Progenitor cell of endocrine pancreas (in vitro differentiated cells): Measurements from ENCODE around the gene RPS15A. TPM values are rescaled to one million over a fixed set of nuclear protein-coding genes. Genes with fewer than 3 reads are reported as not detected.
A peak's percentile ranks its signal among the peaks of the same experiment; 100 is the strongest.

Source experiments
- DNase-seq: peaks from one replicate; pipeline ENCODE4 v3.0.0; 2021; ENCODE audit warnings: low spot score; ENCODE audit not compliant: unreplicated experiment
- H3K27ac Mint-ChIP-seq: 2 replicates; pipeline ENCODE4 v1.8.0; 2021; ENCODE audit warnings: mild to moderate bottlenecking, moderate library complexity, mixed read lengths
- H3K27me3 Mint-ChIP-seq: 2 replicates; pipeline ENCODE4 v1.8.0; 2021; ENCODE audit warnings: mixed read lengths
- H3K36me3 Mint-ChIP-seq: 2 replicates; pipeline ENCODE4 v1.8.0; 2022; ENCODE audit warnings: mixed read lengths; ENCODE audit not compliant: insufficient read depth
- H3K4me1 Mint-ChIP-seq: 2 replicates; pipeline ENCODE4 v1.8.0; 2021; ENCODE audit warnings: low read depth, mixed read lengths
- H3K4me3 Mint-ChIP-seq: 2 replicates; pipeline ENCODE4 v1.8.0; 2021; ENCODE audit warnings: low read depth, mild to moderate bottlenecking, moderate library complexity, mixed read lengths
- H3K9me3 Mint-ChIP-seq: 2 replicates; pipeline ENCODE4 v1.8.0; 2021; ENCODE audit warnings: low read depth, mixed read lengths
- long read RNA-seq: library from polyadenylated mRNA; unstranded; transcript quantifications from one replicate; pipeline ENCODE4 v2.0.0, GENCODE V29; 2020
- total RNA-seq: library from RNA; stranded (reverse); gene quantifications from 2 replicates; pipeline ENCODE4 v1.2.1, GENCODE V29; 2021
- TF ChIP-seq, protein P1 (sequence below): fragments of 200-600 bp; sonication (generic); IDR thresholded peaks from one replicate; pipeline ENCODE4 v1.5.0; 2021; ENCODE audit warnings: antibody characterized with exemption, mild to moderate bottlenecking; ENCODE audit not compliant: unreplicated experiment

Gene RPS15A
- 1,546 and 1,550 TPM in 2 replicates for total RNA-seq
- long read RNA-seq, transcript RPS15A-201 (5 exons, 2,203 nt) = minor isoform, 23 of 806 reads
- long read RNA-seq, transcript RPS15A-203 (5 exons, 525 nt) = major isoform, 691 of 806 reads
- long read RNA-seq, partial matches to known transcripts = 62 of 806 reads
- long read RNA-seq, other reads (novel, unspliced or antisense) = 28 of 806 reads

DNA sequence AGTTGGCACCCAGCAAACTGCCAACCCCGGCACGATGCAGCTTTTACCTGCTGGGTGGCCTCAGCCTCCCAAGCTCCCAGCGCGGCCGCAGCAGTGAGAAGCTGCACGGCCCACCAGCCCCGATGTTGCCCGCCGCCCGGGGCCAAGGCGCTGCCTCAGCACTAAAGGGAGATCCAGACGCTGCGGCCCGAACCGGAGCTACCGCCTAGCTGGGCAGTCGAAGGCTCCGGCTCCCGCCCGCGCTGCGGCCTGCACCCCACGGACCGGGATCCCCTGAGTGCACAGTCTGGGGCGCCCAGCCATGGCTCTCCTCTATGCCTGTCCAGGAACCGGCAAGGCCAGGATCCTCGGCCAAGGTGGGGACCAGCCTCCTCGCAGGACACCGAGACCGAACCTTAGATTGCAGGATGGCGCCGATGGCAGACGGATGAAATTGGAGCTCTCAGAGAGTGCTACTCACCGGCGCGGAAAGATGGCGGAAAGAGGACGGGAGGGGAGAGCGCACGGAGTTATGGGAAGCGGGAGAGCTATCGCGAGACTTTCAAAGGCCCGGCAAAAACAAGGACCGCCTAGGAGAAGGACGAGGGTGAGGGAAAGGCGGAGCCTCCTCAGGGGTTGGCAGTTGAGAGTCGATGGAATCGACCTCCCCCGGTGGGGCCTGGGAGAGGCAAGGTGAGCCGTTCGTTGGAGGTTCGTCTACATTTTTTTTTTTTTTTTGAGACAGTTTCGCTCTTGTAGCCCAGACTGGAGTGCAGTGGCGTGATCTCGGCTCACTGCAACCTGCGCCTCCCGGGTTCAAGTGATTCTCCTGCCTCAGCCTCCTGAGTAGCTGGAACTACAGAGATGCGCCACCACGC lies at the start of gene RPS15A:
Gene RPS15A (minus strand): TSS at position 485 of the 857 bp plus-strand sequence. CDS start 1,221 bp downstream, outside the sequence.
- peak; percentile 88 for DNase-seq
- no peaks in the 10 kb centered on the region for H3K27me3 Mint-ChIP-seq
- peak within 1 kb of the TSS; percentile 99 for H3K27ac Mint-ChIP-seq
- peak within 1 kb of the TSS; percentile 97 for H3K4me3 Mint-ChIP-seq
- TF ChIP-seq, protein P1, sequence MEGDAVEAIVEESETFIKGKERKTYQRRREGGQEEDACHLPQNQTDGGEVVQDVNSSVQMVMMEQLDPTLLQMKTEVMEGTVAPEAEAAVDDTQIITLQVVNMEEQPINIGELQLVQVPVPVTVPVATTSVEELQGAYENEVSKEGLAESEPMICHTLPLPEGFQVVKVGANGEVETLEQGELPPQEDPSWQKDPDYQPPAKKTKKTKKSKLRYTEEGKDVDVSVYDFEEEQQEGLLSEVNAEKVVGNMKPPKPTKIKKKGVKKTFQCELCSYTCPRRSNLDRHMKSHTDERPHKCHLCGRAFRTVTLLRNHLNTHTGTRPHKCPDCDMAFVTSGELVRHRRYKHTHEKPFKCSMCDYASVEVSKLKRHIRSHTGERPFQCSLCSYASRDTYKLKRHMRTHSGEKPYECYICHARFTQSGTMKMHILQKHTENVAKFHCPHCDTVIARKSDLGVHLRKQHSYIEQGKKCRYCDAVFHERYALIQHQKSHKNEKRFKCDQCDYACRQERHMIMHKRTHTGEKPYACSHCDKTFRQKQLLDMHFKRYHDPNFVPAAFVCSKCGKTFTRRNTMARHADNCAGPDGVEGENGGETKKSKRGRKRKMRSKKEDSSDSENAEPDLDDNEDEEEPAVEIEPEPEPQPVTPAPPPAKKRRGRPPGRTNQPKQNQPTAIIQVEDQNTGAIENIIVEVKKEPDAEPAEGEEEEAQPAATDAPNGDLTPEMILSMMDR = no peak
- no peaks in the 10 kb centered on the region for H3K9me3 Mint-ChIP-seq
- peaks cover 36% of the 10 kb centered on the region for H3K4me1 Mint-ChIP-seq
- H3K36me3 Mint-ChIP-seq = peaks cover 47% of the 10 kb centered on the region

DNA sequence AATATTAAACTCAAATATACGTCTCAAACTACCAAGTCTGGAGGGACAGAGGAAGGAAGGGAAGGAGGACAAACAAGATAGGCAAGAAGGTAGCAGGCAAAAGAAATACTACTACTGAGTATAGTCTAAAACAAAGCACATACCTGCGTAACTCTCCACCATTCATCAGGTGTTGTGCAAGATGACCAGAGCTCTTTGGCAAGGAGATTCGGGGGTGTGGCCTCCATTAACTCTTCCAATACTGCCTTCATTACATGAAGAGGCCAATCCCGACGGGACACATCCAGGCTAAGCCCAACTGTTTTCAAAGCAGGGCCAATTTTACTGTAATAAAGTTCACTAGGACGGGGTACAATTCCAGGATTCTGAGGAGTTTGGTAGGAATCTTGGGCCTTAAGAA lies 49.4 kb upstream of the RPS15A start:
- Mint-ChIP-seq H3K9me3 (no peaks in the 10 kb centered on the region), H3K27me3 (no peaks in the 10 kb centered on the region), H3K36me3 (peaks cover 37% of the 10 kb centered on the region), H3K4me1 (no peaks in the 10 kb centered on the region), H3K4me3 (no peak overlapping the region), H3K27ac (peak overlapping the region; percentile 73)
- TF ChIP-seq, protein P1 = no peak
- no peak for DNase-seq

DNA sequence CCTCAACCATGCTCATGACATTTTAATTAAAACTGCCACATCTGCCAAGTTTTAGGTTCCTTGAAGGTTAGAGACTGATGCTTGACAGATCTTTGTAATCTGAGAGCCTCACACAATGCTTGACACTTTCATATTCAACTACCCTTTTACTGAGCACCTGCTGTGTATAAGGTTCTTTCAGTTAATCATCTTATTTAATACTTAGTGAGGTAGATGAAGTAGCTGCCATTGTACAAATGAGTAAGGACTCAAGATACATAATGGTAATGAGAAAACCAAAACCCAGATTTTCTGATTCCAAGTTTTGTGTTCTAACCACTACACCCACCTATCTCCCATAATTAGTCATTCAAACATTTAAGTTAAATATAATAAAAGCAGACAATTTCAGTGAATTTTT lies 46.6 kb upstream of the RPS15A start:
- Mint-ChIP-seq H3K9me3 (no peaks in the 10 kb centered on the region), H3K4me3 (no peak overlapping the region), H3K27me3 (no peaks in the 10 kb centered on the region), H3K4me1 (no peaks in the 10 kb centered on the region), H3K36me3 (peaks cover 42% of the 10 kb centered on the region), H3K27ac (no peak overlapping the region)
- TF ChIP-seq, protein P1 = no peak
- no peak for DNase-seq

DNA sequence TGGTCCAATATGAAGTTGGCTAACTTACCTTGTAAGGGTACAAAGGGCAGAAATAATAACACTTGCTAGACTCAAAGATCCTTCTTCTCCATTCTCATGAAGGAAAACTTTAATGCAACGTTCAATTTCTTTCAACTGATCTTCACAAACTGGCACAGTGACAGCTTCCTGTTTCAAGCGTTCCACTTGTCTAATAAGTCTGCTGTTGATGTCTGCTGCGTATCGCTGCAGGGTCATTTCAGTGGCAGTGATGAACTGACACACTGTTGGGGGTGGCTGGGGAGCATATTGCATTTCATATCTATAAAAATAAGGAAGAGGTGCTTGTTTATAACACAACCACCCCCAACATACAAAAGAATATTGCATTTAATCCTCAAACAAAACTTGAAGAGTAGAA lies 44.7 kb upstream of the RPS15A start:
- TF ChIP-seq, protein P1 = no peak
- no peak overlapping the region for H3K27ac Mint-ChIP-seq
- no peaks in the 10 kb centered on the region for H3K9me3 Mint-ChIP-seq
- peaks cover 47% of the 10 kb centered on the region for H3K36me3 Mint-ChIP-seq
- no peak for DNase-seq
- H3K4me3 Mint-ChIP-seq = no peak overlapping the region
- H3K4me1 Mint-ChIP-seq = no peaks in the 10 kb centered on the region
- H3K27me3 Mint-ChIP-seq = no peaks in the 10 kb centered on the region

DNA sequence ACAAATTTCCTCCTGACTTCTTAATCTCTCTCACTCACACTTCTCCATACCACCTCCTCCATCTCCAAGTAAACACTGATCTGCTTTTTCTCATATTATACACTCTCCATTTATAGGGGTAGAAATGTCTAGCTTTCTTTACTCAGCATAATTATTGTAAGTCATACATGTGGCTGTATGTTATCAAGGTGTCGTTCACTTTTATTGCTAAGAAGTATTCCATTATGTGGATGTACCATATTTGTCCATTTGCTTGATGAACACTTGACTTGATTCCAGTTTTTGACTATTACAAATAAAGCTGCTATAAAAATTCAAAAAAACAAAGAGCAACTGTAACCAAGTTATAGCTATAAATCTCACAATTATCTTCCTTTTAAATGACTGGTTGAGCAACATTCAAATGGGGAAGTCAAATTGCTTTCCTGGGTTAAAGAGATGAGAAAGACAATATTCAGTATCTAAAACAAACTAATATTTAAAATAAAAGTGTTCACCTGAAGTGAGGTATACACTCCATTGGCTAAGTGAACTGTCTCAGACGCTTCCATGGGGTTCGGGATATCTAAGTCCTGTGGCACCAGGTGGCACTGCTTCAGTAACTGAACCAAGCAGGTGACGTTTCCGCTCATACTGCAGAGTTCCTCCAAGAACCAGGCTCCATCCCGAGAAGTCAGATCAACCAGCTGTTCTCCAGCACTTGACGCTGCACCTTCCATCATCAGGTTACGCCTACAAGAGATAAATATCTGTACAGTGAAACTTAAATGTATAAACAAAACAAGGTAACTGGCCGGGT lies 43.8 kb upstream of the RPS15A start:
- TF ChIP-seq, protein P1 = no peak
- no peaks in the 10 kb centered on the region for H3K9me3 Mint-ChIP-seq
- H3K27ac Mint-ChIP-seq = no peak overlapping the region
- H3K4me1 Mint-ChIP-seq = no peaks in the 10 kb centered on the region
- peaks cover 45% of the 10 kb centered on the region for H3K36me3 Mint-ChIP-seq
- no peak for DNase-seq
- no peak overlapping the region for H3K4me3 Mint-ChIP-seq
- no peaks in the 10 kb centered on the region for H3K27me3 Mint-ChIP-seq
